Cerebellar nuclear complex (tissue), 1 donor: ENCODE data around the gene KIAA0319L.
"Not testable (repeated sequence)": the region's sequence is repeated elsewhere in the genome, so short reads cannot be mapped to it uniquely, and the experiment has no call there.

ENCODE experiments used
- DNase-seq, 2 experiments: peaks; one replicate each; lab custom pipeline; 2025; lab: John Stamatoyannopoulos, UW

The KIAA0319L gene

GRCh38 chr1:35581621-35582020 is 24.4 kb upstream of the KIAA0319L start:
- not testable (repeated sequence) for DNase-seq

DNA sequence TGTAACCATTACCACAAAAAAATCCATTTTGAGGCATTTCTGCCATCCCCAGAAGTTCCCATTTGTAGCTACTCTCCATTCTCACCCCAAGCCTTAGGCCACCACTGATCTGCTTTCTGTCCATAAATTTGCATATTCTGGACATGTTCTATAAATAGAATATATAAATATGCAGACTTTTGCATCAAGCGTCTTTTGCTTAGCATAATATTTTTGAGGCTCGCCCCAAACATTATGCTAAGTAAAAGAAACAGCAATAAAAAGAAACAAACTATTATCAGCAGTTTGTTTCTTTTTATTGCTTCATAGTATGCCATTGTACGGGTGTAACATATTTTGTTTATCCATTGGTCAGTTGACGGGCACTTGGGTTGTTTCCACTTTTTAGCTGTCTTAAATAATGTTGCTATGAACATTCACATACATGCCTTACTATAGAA is 23.8 kb upstream of the KIAA0319L start:
- DNase-seq = no peak

DNA sequence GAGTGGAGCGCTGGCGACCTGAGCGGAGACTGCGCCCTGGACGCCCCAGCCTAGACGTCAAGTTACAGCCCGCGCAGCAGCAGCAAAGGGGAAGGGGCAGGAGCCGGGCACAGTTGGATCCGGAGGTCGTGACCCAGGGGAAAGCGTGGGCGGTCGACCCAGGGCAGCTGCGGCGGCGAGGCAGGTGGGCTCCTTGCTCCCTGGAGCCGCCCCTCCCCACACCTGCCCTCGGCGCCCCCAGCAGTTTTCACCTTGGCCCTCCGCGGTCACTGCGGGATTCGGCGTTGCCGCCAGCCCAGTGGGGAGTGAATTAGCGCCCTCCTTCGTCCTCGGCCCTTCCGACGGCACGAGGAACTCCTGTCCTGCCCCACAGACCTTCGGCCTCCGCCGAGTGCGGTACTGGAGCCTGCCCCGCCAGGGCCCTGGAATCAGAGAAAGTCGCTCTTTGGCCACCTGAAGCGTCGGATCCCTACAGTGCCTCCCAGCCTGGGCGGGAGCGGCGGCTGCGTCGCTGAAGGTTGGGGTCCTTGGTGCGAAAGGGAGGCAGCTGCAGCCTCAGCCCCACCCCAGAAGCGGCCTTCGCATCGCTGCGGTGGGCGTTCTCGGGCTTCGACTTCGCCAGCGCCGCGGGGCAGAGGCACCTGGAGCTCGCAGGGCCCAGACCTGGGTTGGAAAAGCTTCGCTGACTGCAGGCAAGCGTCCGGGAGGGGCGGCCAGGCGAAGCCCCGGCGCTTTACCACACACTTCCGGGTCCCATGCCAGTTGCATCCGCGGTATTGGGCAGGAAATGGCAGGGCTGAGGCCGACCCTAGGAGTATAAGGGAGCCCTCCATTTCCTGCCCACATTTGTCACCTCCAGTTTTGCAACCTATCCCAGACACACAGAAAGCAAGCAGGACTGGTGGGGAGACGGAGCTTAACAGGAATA is 20.1 kb upstream of the KIAA0319L start:
- no peak for DNase-seq

- DNase-seq = not testable (repeated sequence)
Observed at GRCh38 chr1:35576766-35577070, 19.5 kb upstream of the KIAA0319L start.

GRCh38 chr1:35576061-35576765 is 19.0 kb upstream of the KIAA0319L start:
- DNase-seq = no peak

DNA sequence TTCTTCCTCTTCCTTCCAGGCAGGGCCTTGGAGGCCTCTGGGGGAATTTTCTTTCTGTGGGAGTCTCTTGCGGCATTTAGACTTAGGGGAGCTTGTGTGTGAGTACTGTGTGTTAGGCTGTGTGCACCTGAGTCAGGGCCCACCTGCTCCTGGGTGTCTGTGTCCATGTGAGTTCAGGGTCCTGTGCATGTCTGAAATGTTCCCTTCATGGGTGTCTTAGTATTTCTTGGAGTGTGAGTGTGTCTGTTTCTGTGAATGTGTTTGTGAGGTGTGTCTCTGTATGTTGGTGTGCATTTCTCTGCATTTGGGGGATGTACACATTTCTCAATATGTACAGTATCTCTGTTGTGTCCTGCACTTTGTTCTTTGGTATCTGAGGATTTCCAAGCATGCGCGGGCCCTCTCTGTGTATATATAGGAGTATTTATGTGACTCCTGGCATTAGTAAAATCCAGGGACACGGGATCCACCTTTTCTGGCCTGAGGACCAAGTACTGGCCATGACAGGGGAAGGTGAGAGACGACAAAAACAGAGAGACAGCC is 18.3 kb upstream of the KIAA0319L start:
- DNase-seq = no peak

- no peak for DNase-seq
Observed at GRCh38 chr1:35574655-35575415, 17.6 kb upstream of the KIAA0319L start.

DNA sequence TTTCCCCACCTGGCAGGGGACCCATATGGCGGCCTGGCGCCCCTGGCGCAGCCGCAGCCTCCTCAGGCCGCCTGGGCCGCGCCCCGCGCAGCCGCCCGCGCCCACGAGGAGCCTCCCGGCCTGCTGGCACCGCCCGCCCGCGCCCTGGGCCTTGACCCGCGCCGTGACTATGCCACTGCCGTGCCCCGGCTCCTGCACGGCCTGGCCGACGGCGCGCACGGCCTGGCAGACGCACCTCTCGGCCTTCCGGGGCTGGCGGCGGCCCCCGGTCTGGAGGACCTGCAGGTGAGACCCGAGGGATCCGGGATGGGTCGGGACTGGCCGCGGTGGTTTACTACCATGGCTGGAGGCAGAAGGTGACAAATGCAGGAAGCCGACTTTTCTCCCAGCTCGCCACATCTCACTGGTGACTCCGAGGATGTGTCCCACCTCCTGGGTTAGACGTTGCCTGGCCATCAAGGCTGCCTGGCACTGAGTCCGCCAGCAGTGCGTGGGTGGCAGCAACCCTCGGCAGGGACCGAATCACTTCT is 17.0 kb upstream of the KIAA0319L start:
- no peak for DNase-seq

GRCh38 chr1:35573198-35574124 is 16.3 kb upstream of the KIAA0319L start, which contains the start of gene TFAP2E:
TFAP2E (plus strand) TSS chr1:35573314; CDS start chr1:35573578, 264 bp downstream.
- DNase-seq = no peak

DNA sequence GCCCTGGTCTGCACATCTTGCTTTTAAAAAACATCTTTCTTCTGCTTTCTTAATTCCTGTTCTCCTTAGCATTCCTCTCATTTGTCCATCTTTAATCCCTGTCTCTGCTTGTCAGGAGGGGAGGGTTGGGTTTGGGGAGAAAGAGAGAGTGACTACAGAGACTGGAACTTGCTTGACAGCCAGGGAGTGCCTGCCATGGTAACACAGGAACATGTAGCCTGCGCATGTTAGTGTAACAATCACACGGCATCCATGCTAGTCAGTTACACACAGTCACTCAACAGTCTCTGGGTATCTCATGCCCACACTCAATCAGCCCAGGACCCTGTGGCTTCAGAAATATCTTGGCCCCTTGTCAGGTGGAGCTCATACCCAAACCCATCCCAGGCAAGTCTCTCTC is 15.1 kb upstream of the KIAA0319L start:
- no peak for DNase-seq

DNA sequence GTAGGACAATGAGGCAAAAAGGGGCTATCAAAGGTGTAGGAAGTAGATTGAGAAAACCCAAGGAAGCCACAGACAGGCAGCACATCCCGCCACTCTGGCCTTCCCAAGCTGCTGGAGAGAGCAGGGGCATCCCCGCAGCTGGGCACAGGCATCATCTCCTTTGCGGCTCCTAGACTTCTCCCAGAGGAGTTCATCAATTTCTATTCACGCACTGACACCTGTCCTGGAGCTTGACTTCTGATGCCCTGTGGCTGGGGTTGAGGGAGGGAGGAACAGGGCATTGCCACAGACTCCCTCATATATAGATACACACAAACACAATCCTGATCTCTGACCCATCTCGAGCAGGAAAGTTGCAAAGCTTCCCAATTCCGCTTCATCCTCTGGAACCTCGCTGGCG is 14.1 kb upstream of the KIAA0319L start:
- no peak for DNase-seq

DNA sequence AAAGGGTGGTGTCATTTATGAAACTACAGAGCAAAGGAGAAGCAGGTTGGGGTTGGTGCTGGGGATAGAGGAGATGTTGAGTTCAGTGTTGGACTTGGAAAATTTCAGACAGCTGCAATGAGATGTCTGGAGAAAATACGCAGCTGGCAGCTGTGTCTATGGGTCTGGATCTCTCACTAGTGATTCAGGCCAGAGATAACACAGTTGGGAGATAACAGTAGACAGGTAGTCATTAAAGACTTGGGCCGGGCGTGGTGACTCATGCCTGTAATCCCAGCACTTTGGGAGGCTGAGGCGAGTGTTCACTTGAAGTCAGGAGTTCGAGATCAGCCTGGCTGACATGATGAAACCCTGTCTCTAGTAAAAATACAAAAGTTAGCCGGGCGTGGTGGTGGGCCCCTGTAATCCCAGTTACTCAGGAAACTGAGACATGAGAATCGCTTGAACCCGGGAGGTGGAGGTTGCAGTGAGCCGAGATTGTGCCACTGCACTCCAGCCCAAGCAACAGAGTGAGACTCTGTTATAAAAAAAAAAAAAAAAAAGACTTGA is 13.5 kb upstream of the KIAA0319L start:
- DNase-seq = no peak

GRCh38 chr1:35569936-35570335 is 12.7 kb upstream of the KIAA0319L start:
- DNase-seq = no peak

GRCh38 chr1:35568975-35569395 is 11.8 kb upstream of the KIAA0319L start:
- DNase-seq = peak in 1 of 2 experiments; percentile 43

DNA sequence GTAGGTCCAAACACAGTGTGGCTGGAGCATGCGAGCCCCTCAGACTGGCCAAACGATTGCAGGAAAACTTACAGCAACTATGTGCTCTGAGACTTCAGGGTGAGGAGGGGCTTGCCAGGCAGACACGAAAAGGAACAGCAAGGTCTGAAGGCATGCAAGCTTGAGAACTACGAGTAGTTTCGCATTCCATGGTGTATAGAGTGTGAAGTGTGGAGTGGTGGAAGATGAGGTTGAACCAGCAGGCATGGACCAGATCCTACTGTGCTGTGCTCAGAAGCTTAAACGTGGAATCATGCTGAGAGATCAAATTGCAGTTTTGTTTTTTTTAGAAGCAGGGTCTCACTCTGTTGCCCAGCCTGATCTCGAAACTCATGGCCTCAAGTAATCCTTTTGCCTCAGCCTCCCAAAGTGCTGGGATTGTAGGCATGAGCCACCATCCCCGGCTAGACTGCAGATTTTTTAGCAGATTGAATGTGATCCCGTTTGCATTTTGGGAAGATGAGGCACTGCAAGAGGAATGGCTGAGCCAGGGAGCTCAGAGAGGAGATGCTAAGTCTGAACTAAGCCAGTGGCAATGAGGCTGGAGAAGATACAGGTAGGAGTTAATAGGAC is 10.8 kb upstream of the KIAA0319L start:
- DNase-seq = no peak

DNA sequence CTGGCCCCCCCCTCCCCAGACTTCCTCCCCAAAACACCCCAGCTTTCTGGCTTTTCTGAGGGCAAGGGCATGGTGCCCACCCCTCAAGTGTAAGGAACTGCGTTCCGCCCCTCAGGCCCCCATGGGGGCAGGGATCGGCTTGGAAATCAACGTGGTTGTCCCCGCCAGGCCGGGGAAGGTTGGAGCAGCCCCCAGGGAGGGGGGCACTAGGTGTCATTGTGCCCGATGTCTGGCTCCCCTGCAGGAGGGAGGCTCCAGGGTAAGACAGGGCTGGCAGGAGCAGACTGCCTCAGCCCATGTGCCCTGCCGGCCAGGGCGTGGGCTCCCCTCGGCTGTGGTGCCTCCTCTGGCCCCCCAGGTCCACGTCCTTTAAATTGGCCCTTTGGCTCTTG is 8.5 kb upstream of the KIAA0319L start:
- DNase-seq = no peak

DNA sequence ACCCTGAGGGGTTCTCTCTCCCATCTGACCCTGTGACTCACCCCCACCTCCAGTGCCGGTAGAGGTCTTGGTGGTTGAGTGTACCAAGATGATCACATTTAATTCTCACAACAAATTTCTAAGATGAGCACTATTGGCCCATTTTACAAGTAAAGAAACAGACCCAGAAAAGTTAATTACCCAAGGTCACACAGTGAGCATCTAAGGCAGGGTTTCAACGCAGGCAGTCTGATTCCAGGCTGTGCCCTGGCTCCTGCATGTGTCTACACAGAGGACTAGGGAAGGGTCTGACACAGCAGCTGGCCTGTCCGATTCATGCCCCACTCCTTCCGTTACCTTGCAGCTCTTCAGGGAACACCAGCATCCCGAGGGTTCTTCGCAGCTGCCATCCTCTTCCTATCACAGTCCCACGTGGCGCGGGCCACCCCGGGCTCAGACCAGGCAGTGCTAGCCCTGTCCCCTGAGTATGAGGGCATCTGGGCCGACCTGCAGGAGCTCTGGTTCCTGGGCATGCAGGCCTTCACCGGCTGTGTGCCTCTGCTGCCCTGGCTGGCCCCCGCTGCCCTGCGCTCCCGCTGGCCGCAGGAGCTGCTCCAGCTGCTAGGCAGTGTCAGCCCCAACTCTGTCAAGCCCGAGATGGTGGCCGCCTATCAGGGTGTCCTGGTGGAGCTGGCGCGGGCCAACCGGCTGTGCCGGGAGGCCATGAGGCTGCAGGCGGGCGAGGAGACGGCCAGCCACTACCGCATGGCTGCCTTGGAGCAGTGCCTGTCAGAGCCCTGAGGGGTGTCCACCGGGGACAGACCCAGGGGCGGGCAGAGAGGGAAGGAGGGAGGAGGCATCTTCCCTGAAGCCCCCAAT is 7.9 kb upstream of the KIAA0319L start:
- DNase-seq = no peak

DNA sequence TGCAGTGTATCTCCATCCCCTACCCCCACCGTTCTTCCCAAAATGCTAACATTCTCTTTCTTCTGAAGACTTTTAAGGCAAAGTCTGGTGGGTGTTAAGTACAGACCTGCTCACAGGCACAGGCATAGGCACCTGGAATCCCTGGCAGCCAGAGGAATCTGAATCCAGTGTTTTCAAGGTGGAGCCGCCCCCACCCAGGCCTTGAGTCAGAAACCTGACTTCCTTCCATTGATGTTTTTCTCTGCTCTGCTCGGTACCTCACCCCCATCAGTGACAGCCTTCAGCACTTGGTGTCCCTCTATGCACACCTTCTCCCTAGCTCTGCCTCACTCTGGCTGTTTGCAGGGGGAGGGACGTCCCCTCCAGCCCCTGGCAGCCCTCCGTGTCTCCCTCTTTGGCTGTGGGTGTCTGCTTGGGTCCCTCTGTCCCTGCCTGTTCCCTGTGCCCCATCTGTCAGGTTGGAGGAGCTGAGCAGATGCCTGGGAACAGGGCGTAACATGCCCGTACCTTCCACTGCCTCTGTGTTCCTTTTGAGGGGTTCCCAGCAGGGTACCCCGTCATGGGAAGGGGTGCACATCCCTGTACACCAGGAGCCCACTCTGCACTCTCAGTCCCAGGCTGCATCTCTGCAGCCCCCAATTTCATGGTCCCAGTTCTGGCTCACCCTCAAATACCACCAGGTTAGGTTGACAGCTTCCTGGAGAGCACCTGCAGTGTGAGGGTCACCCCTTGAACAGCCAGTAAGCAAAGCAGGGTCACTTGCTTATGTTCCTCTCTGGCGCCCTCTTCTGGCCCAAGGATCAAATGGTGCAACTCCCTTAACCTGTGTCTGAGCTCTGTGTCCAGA is 7.1 kb upstream of the KIAA0319L start:
- peak in 1 of 2 experiments; percentile 18 for DNase-seq
